GM21529 (cell line): ENCODE measurements around the gene SGSM2.
"Not testable (repeated sequence)": the region's sequence is repeated elsewhere in the genome, so short reads cannot be mapped to it uniquely, and the experiment has no call there.

Experiments
- ATAC-seq: cut with Tn5 transposase; IDR thresholded peaks from one replicate; pipeline ENCODE4 v1.9.1; 2021; ENCODE audit not compliant: unreplicated experiment

SGSM2 gene, protein sequence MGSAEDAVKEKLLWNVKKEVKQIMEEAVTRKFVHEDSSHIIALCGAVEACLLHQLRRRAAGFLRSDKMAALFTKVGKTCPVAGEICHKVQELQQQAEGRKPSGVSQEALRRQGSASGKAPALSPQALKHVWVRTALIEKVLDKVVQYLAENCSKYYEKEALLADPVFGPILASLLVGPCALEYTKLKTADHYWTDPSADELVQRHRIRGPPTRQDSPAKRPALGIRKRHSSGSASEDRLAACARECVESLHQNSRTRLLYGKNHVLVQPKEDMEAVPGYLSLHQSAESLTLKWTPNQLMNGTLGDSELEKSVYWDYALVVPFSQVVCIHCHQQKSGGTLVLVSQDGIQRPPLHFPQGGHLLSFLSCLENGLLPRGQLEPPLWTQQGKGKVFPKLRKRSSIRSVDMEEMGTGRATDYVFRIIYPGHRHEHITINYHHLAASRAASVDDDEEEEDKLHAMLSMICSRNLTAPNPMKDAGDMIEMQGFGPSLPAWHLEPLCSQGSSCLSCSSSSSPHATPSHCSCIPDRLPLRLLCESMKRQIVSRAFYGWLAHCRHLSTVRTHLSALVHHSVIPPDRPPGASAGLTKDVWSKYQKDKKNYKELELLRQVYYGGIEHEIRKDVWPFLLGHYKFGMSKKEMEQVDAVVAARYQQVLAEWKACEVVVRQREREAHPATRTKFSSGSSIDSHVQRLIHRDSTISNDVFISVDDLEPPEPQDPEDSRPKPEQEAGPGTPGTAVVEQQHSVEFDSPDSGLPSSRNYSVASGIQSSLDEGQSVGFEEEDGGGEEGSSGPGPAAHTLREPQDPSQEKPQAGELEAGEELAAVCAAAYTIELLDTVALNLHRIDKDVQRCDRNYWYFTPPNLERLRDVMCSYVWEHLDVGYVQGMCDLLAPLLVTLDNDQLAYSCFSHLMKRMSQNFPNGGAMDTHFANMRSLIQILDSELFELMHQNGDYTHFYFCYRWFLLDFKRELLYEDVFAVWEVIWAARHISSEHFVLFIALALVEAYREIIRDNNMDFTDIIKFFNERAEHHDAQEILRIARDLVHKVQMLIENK

DNA sequence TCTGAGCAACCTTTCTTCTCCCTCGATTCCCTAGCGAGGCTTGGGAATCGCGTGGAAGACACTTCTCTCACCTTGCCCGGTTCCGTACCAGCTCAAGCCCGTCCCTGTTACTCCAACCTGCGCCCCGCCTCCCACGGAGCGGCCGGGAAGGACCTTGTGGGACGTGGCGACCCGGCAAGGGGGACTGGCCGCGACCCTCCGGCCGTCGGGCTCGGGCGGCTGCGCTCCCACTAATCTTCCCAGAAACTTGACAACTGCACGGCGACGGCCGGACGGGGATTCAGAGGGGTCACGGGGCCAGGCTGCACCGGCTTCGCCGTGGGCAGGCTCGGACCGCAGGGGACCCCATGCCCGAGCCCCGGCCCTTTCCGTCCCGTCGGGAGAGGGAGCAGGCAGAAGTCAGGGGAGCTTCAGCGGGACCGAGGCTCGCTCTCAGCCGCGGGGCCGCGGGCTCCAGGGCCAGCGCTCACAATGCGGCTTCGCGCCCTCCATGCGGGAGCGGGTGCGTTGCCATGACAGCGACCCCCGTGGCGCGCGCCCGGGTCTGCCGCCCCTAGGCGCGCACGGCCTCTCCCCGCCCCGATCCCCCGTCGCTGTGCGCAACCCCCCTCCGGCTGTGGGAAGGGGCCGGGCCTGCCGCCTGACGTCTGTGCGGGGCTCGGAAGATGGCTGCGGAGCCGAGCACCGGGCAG lies at the start of gene SGSM2:
Gene SGSM2, plus strand, starts transcription at position 650 of the 692 bp plus-strand sequence. CDS start 188 bp downstream, outside the sequence.
- ATAC-seq = no peak

GRCh38 chr17:2289878-2290478 lies 47.3 kb upstream of the SGSM2 start:
- no peak for ATAC-seq

DNA sequence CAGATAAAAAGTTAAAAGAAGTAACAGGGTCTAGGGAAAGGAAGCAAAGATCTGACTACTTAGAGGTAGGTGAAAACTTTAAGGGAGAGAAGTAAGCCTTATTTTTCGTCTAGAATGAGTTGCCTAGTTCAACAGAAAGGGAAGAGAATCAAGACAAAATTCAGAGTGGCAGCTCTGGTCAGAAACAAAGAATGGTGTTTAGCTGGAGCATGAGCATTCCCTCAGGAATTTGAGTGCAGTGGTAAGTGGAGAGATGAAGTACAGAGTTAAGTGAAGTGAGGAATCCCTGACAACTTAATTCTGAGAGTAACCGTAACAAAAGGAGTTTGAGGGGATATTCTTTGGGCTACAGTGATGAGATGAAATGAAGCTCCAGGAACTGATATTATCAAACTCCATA lies 45.2 kb upstream of the SGSM2 start:
- ATAC-seq = no peak

GRCh38 chr17:2295575-2295974 lies 41.7 kb upstream of the SGSM2 start:
- ATAC-seq = no peak

GRCh38 chr17:2297023-2297422 lies 40.3 kb upstream of the SGSM2 start:
- ATAC-seq = no peak

- ATAC-seq = no peak
Observed at GRCh38 chr17:2299136-2299535, 38.2 kb upstream of the SGSM2 start.

DNA sequence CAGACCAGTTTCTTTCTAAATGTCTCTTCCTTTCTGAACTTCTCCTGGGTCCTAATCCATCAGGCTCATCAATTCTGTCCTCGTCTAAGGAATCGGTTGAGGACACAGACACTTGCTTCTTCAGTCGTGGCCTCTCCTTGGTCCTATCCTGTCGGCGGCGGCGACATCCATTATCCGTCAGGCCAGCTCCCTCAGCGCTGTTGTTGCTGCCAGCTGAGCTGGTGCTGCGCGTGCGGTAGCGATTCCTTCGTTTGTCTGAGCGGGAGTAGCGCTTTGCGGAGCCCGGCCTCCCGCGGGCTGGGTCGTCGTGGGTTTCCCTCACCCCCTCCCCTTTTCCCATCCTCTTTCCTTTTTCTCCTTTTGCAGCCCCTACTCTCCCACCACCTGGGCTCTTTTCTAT lies 37.5 kb upstream of the SGSM2 start:
- no peak for ATAC-seq

- ATAC-seq = peak; percentile 10
Observed at GRCh38 chr17:2302778-2303203, 34.5 kb upstream of the SGSM2 start.

DNA sequence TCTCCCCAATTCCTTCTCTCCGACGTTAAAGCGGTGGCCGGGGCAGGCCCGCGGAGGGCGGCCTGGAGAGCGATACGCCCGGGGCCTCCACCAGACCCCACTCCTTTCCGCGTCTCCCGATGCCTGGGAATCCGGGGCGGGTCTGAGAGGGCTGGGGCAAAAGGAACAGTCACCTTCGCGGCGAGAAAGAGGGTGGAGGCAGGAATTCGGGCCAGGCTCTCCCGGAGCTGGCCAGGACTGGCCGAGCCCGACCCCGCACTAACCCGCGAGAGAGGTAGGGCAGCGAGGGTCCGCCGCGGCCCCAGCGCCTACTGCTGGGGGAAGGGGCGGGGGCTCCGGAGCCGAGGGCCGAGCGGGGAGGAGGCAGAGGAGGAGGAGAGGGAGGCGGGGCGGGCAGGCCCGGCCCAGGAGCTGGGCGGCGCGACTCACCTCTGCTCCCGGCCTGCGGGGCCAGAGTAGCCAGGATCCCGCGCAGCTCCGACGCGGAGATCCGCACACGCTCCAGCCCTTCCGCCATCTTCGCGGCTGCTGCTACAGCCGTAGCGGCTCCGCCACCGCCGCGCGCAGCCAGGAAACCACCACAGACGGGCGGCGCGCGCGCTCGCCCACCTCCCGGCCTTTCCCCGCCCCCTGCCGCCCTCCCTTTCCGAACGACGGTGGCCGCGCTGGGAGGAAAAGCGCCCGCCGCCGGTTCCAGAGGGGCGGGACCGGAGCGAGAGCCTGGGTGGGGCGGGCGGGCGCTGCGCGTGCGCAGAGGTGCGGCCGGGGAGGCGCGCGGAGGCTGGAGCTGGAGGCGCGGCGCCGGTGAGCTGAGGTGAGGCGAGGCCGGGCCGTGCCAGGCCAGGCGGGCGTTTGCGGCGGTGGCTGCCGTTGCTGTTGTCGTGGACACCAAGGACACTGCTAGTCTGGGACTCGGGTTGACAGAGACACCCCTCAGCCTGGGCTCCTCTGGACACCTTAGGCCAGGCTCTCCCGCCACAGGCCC lies 33.8 kb upstream of the SGSM2 start, which contains the start of the genes SMG6 and SRR:
Gene SMG6, minus strand, starts transcription at position 582 of the 985 bp plus-strand sequence. Its CDS starts 65 bp downstream, at position 517.
Gene SRR, plus strand, starts transcription at position 747 of the 985 bp plus-strand sequence. CDS start 11,611 bp downstream, outside the sequence.
- ATAC-seq = peak; percentile 76

DNA sequence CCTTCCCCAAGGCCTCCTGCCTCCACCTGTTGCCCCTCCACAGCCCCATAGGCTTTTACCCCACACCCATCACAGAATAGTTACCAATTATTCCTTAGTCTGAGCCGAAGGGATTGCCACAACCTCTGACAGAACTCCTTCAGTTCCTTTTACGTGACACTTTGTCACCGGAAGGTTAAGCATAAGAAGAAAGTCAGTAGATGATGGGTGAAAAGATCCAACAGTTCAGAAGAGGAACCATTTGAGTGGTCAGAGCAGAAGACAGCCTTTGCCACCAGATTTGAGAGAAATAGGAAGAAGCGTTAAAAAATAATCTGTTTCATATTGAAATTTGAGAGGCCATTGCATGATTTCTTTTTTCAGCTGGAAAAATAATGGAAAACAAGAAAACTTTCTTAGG lies 32.4 kb upstream of the SGSM2 start:
- ATAC-seq = no peak

- ATAC-seq = no peak
Observed at GRCh38 chr17:2309338-2310154, 27.8 kb upstream of the SGSM2 start.

GRCh38 chr17:2312736-2313135 lies 24.6 kb upstream of the SGSM2 start:
- ATAC-seq = no peak

DNA sequence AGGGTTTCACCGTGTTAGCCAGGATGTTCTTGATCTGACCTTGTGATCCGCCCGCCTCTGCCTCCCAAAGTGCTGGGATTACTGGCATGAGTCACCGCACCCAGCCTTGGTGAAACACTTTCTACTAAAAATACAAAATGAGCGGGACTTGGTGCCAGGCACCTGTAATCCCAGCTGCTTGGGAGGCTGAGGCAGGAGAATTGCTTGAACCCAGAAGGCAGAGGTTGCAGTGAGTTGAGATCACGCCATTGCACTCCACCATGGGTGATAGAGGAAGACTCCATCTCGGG lies 20.4 kb upstream of the SGSM2 start:
- ATAC-seq = not testable (repeated sequence)

DNA sequence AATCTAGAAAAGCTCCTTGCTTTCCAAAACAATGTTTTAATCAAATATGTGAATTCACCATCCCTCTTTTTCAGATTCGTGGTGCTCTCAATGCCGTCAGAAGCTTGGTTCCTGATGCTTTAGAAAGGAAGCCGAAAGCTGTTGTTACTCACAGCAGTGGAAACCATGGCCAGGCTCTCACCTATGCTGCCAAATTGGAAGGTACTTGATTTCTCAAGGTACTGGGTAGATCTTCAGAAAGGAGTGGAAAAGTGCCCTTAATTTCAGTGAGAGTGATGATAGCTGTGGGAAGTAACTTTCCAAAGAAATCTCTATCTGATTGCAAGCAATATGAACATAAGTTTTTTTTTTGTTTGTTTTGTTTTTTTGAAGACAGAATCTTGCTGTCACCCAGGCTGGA lies 19.5 kb upstream of the SGSM2 start:
- ATAC-seq = no peak

DNA sequence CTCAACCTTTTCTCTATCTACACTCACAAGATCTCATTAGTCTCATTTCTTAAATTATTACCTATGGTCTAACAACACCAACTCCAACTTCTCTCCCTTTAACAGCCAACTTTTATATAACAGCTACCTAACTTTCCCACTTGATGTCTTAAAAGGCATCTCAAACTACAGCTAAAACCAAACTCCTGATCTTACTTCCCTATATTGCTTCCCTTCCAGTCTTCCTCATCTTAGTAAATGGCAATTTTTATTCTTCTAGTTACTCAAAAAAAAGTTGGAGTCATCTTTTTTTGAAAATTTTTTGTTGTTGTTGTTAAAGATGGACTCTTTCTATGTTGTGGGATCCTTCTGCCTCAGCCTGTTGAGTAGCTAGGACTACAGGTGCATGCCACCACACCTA lies 18.2 kb upstream of the SGSM2 start:
- no peak for ATAC-seq

DNA sequence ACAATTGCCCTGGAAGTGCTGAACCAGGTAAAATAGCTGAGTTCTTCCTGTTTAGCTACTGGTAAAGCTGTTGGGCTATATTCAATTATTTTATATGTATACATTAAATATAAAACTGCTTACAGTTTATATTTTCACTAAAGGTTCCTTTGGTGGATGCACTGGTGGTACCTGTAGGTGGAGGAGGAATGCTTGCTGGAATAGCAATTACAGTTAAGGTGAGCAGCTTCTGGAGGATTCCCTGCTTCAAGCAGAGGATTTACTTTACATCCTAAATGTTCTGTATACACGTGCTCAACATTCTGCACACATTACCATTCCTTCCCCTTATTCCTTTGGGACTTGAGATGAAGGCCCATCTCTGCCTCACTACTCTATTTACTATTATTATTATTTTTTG lies 15.9 kb upstream of the SGSM2 start:
- no peak for ATAC-seq

- ATAC-seq = no peak
Observed at GRCh38 chr17:2323629-2324314, 13.5 kb upstream of the SGSM2 start.

GRCh38 chr17:2331303-2331702 lies 6.0 kb upstream of the SGSM2 start:
- ATAC-seq = no peak
